GM23338 (cell line): Measurements from ENCODE around the gene CXCL10. TPM values are rescaled to one million over a fixed set of nuclear protein-coding genes. Genes with fewer than 3 reads are reported as not detected.

Source experiments
- ATAC-seq: fragments of 200-7000 bp; cut with Tn5 transposase; 3 replicates; pipeline ENCODE4 v1.9.1; 2020
- DNase-seq: peaks from one replicate; pipeline ENCODE4 v3.0.0-alpha.2; 2015; ENCODE audit warnings: low spot score
- H2AFZ ChIP-seq: fragments of 200-600 bp; sonication (generic); 2 replicates; pipeline ENCODE4 v1.8.0; 2016; ENCODE audit warnings: antibody characterized with exemption, mild to moderate bottlenecking, moderate library complexity
- H3F3A ChIP-seq: fragments of 200-600 bp; sonication (generic); replicated peaks from 2 replicates; pipeline ENCODE4 v1.8.0; 2017; ENCODE audit warnings: antibody characterized with exemption, mixed run types, low read depth
- H3K27ac ChIP-seq: fragments of 200-600 bp; sonication (generic); 2 replicates; pipeline ENCODE4 v1.6.1; 2016; ENCODE audit warnings: low read depth
- H3K27me3 ChIP-seq: fragments of 200-600 bp; sonication (generic); 2 replicates; pipeline ENCODE4 v1.8.0; 2016; ENCODE audit warnings: mild to moderate bottlenecking, mixed run types, moderate library complexity; ENCODE audit not compliant: insufficient read depth
- H3K36me3 ChIP-seq: fragments of 200-600 bp; sonication (generic); 2 replicates; pipeline ENCODE4 v1.8.0; 2016; ENCODE audit warnings: mild to moderate bottlenecking; ENCODE audit not compliant: insufficient read depth
- H3K4me1 ChIP-seq: fragments of 200-600 bp; sonication (generic); 2 replicates; pipeline ENCODE4 v1.8.0; 2016; ENCODE audit warnings: mild to moderate bottlenecking, moderate library complexity; ENCODE audit not compliant: insufficient read depth
- H3K4me2 ChIP-seq: fragments of 200-600 bp; sonication (generic); 2 replicates; pipeline ENCODE4 v1.7.1; 2017; ENCODE audit warnings: mixed run types
- H3K4me3 ChIP-seq: fragments of 200-600 bp; sonication (generic); 2 replicates; pipeline ENCODE4 v1.6.1; 2016; ENCODE audit warnings: mixed run types
- H3K79me2 ChIP-seq: fragments of 200-600 bp; sonication (generic); replicated peaks from 2 replicates; pipeline ENCODE4 v1.8.0; 2017; ENCODE audit warnings: mild to moderate bottlenecking; ENCODE audit not compliant: insufficient read depth
- H3K9me2 ChIP-seq: fragments of 200-600 bp; sonication (generic); 2 replicates; pipeline ENCODE4 v1.8.0; 2017; ENCODE audit not compliant: insufficient read depth
- H4K20me1 ChIP-seq: fragments of 200-600 bp; sonication (generic); replicated peaks from 2 replicates; pipeline ENCODE4 v1.8.0; 2017; ENCODE audit warnings: mild to moderate bottlenecking; ENCODE audit not compliant: insufficient read depth
- H3K27ac Mint-ChIP-seq: 2 replicates; pipeline ENCODE4 v1.8.0; 2020; ENCODE audit warnings: inconsistent platforms, mild to moderate bottlenecking, moderate library complexity, mixed read lengths
- H3K27me3 Mint-ChIP-seq: 3 replicates; pipeline ENCODE4 v1.8.0; 2022; ENCODE audit warnings: low read depth, mild to moderate bottlenecking, moderate library complexity, mixed read lengths, inconsistent platforms; ENCODE audit not compliant: insufficient read depth, poor library complexity
- H3K36me3 Mint-ChIP-seq: 3 replicates; pipeline ENCODE4 v1.8.0; 2021; ENCODE audit warnings: low read depth, mild to moderate bottlenecking, inconsistent platforms, moderate library complexity, mixed read lengths
- H3K4me1 Mint-ChIP-seq: 3 replicates; pipeline ENCODE4 v1.8.0; 2020; ENCODE audit warnings: mild to moderate bottlenecking, inconsistent platforms, mixed read lengths
- H3K4me3 Mint-ChIP-seq: 3 replicates; pipeline ENCODE4 v1.8.0; 2021; ENCODE audit warnings: moderate library complexity, mild to moderate bottlenecking, inconsistent platforms, mixed read lengths
- H3K9me3 Mint-ChIP-seq: 3 replicates; pipeline ENCODE4 v1.8.0; 2020; ENCODE audit warnings: moderate library complexity, mild to moderate bottlenecking, inconsistent platforms, mixed read lengths
- CREB1 ChIP-seq: fragments of 250-450 bp; sonication (Bioruptor Pico); IDR thresholded peaks from 2 replicates; pipeline ENCODE4 v1.5.0; 2020; ENCODE audit warnings: low read depth, mild to moderate bottlenecking, moderate library complexity
- POLR2AphosphoS5 ChIP-seq: IDR thresholded peaks from 2 replicates; pipeline ENCODE4 v1.6.1; 2016; ENCODE audit warnings: antibody characterized with exemption, low read depth
- ZNF462 ChIP-seq: fragments of 250-450 bp; sonication (Bioruptor Pico); IDR thresholded peaks from 2 replicates; pipeline ENCODE4 v1.5.0; 2020; ENCODE audit warnings: mild to moderate bottlenecking, moderate library complexity
- polyA plus RNA-seq: library from polyadenylated mRNA; unstranded; fragments of >200 nt; fragmentation: Nextera tagmentation; extraction: Ambion mirVana; gene quantifications from 2 replicates; pipeline ENCODE4 v1.2.1, GENCODE V29; 2016
- total RNA-seq: library from RNA; depleted of rRNA; stranded (reverse); fragments of >200 nt; shearing (Covaris generic); gene quantifications from 2 replicates; pipeline ENCODE4 v1.2.3, GENCODE V29; 2014
- TF ChIP-seq, protein P1 (sequence below): IDR thresholded peaks from one replicate; pipeline ENCODE4 v1.6.1; 2018; ENCODE audit warnings: antibody characterized with exemption; ENCODE audit not compliant: unreplicated experiment
- TF ChIP-seq, protein P2 (sequence below), 2 experiments: fragments of 200-600 bp in 1 of 2; sonication (generic) in 1 of 2; conservative IDR thresholded peaks; 2 replicates each; pipeline versions ENCODE4 v1.5.1 to v1.6.1; 2016 to 2017; ENCODE audit warnings: antibody characterized with exemption in 2 of 2, low read depth in 2 of 2, mild to moderate bottlenecking in 2 of 2, moderate library complexity in 1 of 2

CXCL10 gene
- total and polyA plus RNA-seq, 2 experiments from 2014 or later, result not detected

DNA sequence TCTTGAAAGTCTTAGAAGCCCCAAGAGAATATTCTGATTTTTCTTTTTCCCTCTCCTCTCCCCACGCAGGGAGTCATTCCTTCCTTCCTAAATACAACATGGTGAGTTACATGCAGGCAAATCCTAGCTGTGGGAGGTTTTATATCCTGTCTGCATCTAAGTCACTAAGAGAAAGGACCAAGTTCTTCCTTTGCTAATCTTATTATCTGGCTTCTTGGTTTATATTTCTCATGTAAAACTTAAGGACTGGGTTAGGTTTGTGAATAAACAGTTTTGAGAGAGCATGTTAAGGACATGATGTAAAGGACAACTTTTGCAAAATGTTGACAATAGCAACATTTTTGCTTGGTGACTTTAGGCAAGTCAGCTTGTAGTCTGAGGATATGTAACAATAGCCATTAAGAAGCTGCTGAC is 10.9 kb downstream of the CXCL10 start (continued):
- TF ChIP-seq, protein P1, sequence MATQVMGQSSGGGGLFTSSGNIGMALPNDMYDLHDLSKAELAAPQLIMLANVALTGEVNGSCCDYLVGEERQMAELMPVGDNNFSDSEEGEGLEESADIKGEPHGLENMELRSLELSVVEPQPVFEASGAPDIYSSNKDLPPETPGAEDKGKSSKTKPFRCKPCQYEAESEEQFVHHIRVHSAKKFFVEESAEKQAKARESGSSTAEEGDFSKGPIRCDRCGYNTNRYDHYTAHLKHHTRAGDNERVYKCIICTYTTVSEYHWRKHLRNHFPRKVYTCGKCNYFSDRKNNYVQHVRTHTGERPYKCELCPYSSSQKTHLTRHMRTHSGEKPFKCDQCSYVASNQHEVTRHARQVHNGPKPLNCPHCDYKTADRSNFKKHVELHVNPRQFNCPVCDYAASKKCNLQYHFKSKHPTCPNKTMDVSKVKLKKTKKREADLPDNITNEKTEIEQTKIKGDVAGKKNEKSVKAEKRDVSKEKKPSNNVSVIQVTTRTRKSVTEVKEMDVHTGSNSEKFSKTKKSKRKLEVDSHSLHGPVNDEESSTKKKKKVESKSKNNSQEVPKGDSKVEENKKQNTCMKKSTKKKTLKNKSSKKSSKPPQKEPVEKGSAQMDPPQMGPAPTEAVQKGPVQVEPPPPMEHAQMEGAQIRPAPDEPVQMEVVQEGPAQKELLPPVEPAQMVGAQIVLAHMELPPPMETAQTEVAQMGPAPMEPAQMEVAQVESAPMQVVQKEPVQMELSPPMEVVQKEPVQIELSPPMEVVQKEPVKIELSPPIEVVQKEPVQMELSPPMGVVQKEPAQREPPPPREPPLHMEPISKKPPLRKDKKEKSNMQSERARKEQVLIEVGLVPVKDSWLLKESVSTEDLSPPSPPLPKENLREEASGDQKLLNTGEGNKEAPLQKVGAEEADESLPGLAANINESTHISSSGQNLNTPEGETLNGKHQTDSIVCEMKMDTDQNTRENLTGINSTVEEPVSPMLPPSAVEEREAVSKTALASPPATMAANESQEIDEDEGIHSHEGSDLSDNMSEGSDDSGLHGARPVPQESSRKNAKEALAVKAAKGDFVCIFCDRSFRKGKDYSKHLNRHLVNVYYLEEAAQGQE, result no peak
- TF ChIP-seq POLR2AphosphoS5 (no peak), ZNF462 (CRISPR knock-in tag) (no peak)

DNA sequence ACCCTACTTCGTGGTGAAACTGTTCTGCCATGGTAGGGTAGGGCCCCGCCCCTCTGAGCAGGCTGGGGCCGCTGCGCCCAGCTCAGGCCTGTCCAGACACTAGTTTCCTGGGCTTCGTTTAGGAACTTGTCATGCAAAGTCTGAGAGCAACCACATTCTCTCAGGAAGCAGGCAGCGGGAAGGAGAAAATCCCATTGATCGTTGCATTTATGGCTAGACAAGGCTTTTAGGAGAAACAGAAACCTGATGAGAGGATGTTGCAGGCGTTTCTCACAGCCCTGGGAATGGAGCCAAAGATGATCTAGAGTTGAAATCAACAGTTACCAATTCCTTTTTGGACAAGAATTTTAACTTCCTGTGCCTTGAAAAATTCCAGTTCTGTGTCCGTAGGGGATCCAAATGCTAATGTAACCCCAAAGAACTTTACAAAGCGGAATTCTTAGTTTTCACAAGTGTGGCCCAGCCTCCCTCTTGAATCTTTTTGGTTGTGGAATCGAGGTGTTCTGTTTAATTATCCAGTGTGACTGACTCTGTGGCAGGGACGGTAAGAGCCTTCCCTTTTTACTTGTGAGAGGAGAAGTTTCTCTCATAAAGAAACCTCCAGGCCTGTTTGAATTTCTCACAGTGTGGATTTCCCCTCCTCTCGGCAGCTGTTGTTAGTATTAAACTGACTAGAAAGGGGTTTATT is 11.5 kb downstream of the CXCL10 start:
- Histone ChIP-seq H3K27ac (0 out of 2 replicates have a peak overlapping the region, but pooled peaks have one; percentile 1), H3K4me1 (peaks cover 16% of the 10 kb centered on the region), H3K4me3 (no peak overlapping the region), H3K4me2 (peak overlapping the region; percentile 31; the same call in 1 of the 2 replicates), H3K9me2 (no peaks in the 10 kb centered on the region), H3K36me3 (no peaks in the 10 kb centered on the region), H4K20me1 (no peaks in the 10 kb centered on the region), H3K79me2 (no peaks in the 10 kb centered on the region), H3K27me3 (no peaks in the 10 kb centered on the region), H3F3A (no peaks in the 10 kb centered on the region), H2AFZ (peak overlapping the region; percentile 76)
- Mint-ChIP-seq H3K36me3 (no peaks in the 10 kb centered on the region), H3K4me1 (peaks cover 26% of the 10 kb centered on the region), H3K27ac (peak overlapping the region; percentile 10), H3K4me3 (no peak overlapping the region), H3K27me3 (peaks cover 9% of the 10 kb centered on the region), H3K9me3 (no peaks in the 10 kb centered on the region)
- DNase-seq (peak; percentile 51), ATAC-seq (peak; percentile 91)
- TF ChIP-seq CREB1 (CRISPR knock-in tag), result no peak
- TF ChIP-seq, protein P2, sequence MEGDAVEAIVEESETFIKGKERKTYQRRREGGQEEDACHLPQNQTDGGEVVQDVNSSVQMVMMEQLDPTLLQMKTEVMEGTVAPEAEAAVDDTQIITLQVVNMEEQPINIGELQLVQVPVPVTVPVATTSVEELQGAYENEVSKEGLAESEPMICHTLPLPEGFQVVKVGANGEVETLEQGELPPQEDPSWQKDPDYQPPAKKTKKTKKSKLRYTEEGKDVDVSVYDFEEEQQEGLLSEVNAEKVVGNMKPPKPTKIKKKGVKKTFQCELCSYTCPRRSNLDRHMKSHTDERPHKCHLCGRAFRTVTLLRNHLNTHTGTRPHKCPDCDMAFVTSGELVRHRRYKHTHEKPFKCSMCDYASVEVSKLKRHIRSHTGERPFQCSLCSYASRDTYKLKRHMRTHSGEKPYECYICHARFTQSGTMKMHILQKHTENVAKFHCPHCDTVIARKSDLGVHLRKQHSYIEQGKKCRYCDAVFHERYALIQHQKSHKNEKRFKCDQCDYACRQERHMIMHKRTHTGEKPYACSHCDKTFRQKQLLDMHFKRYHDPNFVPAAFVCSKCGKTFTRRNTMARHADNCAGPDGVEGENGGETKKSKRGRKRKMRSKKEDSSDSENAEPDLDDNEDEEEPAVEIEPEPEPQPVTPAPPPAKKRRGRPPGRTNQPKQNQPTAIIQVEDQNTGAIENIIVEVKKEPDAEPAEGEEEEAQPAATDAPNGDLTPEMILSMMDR (conservative IDR thresholded peaks at IDR 0.05; ENCODE audit: low read depth in 2 of 2), result no peak
- TF ChIP-seq POLR2AphosphoS5, result no peak
